ENCODE data around the gene METTL26.

Gene METTL26

GRCh38 chr16:646679-647172 is 10.6 kb upstream of the METTL26 start:
- H3K27me3 ChIP-seq (ENCODE audit: insufficient read depth, low read length), result no peaks in the 10 kb centered on the region
- no peaks in the 10 kb centered on the region for H3K9me3 ChIP-seq (ENCODE audit: low read length)
- H3K36me3 ChIP-seq (ENCODE audit: insufficient read depth, low read length), result peaks cover 3% of the 10 kb centered on the region
- H2AFZ ChIP-seq (ENCODE audit: low read depth, low read length), result no peak overlapping the region
- H3K4me3 ChIP-seq (ENCODE audit: low read length), result no peak overlapping the region
- peaks cover 25% of the 10 kb centered on the region for H3K4me1 ChIP-seq (ENCODE audit: insufficient read depth, low read length)

GRCh38 chr16:645852-646678 is 10.0 kb upstream of the METTL26 start:
- Histone ChIP-seq H3K27me3 (ENCODE audit: insufficient read depth, low read length) (no peaks in the 10 kb centered on the region), H3K9me3 (ENCODE audit: low read length) (no peaks in the 10 kb centered on the region), H3K4me1 (ENCODE audit: insufficient read depth, low read length) (peaks cover 27% of the 10 kb centered on the region), H2AFZ (ENCODE audit: low read depth, low read length) (no peak overlapping the region), H3K4me3 (ENCODE audit: low read length) (no peak overlapping the region), H3K36me3 (ENCODE audit: insufficient read depth, low read length) (no peaks in the 10 kb centered on the region)

- no peaks in the 10 kb centered on the region for H3K9me3 ChIP-seq (ENCODE audit: low read length)
- H3K4me1 ChIP-seq (ENCODE audit: insufficient read depth, low read length), result peaks cover 21% of the 10 kb centered on the region
- no peak overlapping the region for H3K4me3 ChIP-seq (ENCODE audit: low read length)
- no peaks in the 10 kb centered on the region for H3K36me3 ChIP-seq (ENCODE audit: insufficient read depth, low read length)
- no peak overlapping the region for H2AFZ ChIP-seq (ENCODE audit: low read depth, low read length)
- no peaks in the 10 kb centered on the region for H3K27me3 ChIP-seq (ENCODE audit: insufficient read depth, low read length)
These were observed 8.5 kb upstream of the METTL26 start for GRCh38 chr16:644556-644955.

- H2AFZ ChIP-seq (ENCODE audit: low read depth, low read length), result no peak overlapping the region
- H3K4me3 ChIP-seq (ENCODE audit: low read length), result peak overlapping the region; percentile 66
- H3K4me1 ChIP-seq (ENCODE audit: insufficient read depth, low read length), result peaks cover 22% of the 10 kb centered on the region
- H3K9me3 ChIP-seq (ENCODE audit: low read length), result no peaks in the 10 kb centered on the region
- H3K36me3 ChIP-seq (ENCODE audit: insufficient read depth, low read length), result no peaks in the 10 kb centered on the region
- no peaks in the 10 kb centered on the region for H3K27me3 ChIP-seq (ENCODE audit: insufficient read depth, low read length)
These were observed 6.9 kb upstream of the METTL26 start for GRCh38 chr16:643050-643368.

GRCh38 chr16:642189-643049 is 6.3 kb upstream of the METTL26 start:
- Histone ChIP-seq H2AFZ (ENCODE audit: low read depth, low read length) (peak overlapping the region; percentile 62), H3K36me3 (ENCODE audit: insufficient read depth, low read length) (no peaks in the 10 kb centered on the region), H3K4me1 (ENCODE audit: insufficient read depth, low read length) (peaks cover 26% of the 10 kb centered on the region), H3K9me3 (ENCODE audit: low read length) (no peaks in the 10 kb centered on the region), H3K27me3 (ENCODE audit: insufficient read depth, low read length) (no peaks in the 10 kb centered on the region), H3K4me3 (ENCODE audit: low read length) (peak overlapping the region; percentile 66)

- peak within 1 kb of the TSS; percentile 66 for H3K4me3 ChIP-seq (ENCODE audit: low read length)
- H3K36me3 ChIP-seq (ENCODE audit: insufficient read depth, low read length), result no peaks in the 10 kb centered on the region
These were observed 5.5 kb upstream of the METTL26 start, which contains the start of gene MCRIP2 for GRCh38 chr16:641326-642188. Gene MCRIP2 (plus strand): TSS chr16:641828. CDS start chr16:641992, 164 bp downstream.

GRCh38 chr16:640614-641013 is 4.5 kb upstream of the METTL26 start:
- Histone ChIP-seq H3K36me3 (ENCODE audit: insufficient read depth, low read length) (no peaks in the 10 kb centered on the region), H3K9me3 (ENCODE audit: low read length) (no peaks in the 10 kb centered on the region), H3K27me3 (ENCODE audit: insufficient read depth, low read length) (no peaks in the 10 kb centered on the region), H2AFZ (ENCODE audit: low read depth, low read length) (no peak overlapping the region), H3K4me1 (ENCODE audit: insufficient read depth, low read length) (peaks cover 30% of the 10 kb centered on the region), H3K4me3 (ENCODE audit: low read length) (no peak overlapping the region)

More at GRCh38 chr16:641326-642188, 5.5 kb upstream of the METTL26 start, which contains the start of gene MCRIP2:
- Histone ChIP-seq H3K9me3 (ENCODE audit: low read length) (no peaks in the 10 kb centered on the region), H3K27me3 (ENCODE audit: insufficient read depth, low read length) (no peaks in the 10 kb centered on the region), H2AFZ (ENCODE audit: low read depth, low read length) (peak within 1 kb of the TSS; percentile 62), H3K4me1 (ENCODE audit: insufficient read depth, low read length) (peaks cover 29% of the 10 kb centered on the region)

GRCh38 chr16:638836-639235 is 2.7 kb upstream of the METTL26 start:
- Histone ChIP-seq H3K4me3 (ENCODE audit: low read length) (no peak overlapping the region), H3K36me3 (ENCODE audit: insufficient read depth, low read length) (peaks cover 7% of the 10 kb centered on the region), H3K27me3 (ENCODE audit: insufficient read depth, low read length) (no peaks in the 10 kb centered on the region), H3K4me1 (ENCODE audit: insufficient read depth, low read length) (peaks cover 40% of the 10 kb centered on the region), H3K9me3 (ENCODE audit: low read length) (no peaks in the 10 kb centered on the region), H2AFZ (ENCODE audit: low read depth, low read length) (no peak overlapping the region)

- H3K27me3 ChIP-seq (ENCODE audit: insufficient read depth, low read length), result no peaks in the 10 kb centered on the region
- no peak overlapping the region for H3K4me3 ChIP-seq (ENCODE audit: low read length)
- peaks cover 12% of the 10 kb centered on the region for H3K36me3 ChIP-seq (ENCODE audit: insufficient read depth, low read length)
- H2AFZ ChIP-seq (ENCODE audit: low read depth, low read length), result no peak overlapping the region
- H3K4me1 ChIP-seq (ENCODE audit: insufficient read depth, low read length), result peaks cover 40% of the 10 kb centered on the region
- no peaks in the 10 kb centered on the region for H3K9me3 ChIP-seq (ENCODE audit: low read length)
These were observed 2.0 kb upstream of the METTL26 start for GRCh38 chr16:638034-638543.

GRCh38 chr16:637081-638018 is 1.2 kb upstream of the METTL26 start:
- H3K27me3 ChIP-seq (ENCODE audit: insufficient read depth, low read length), result no peaks in the 10 kb centered on the region
- H3K4me1 ChIP-seq (ENCODE audit: insufficient read depth, low read length), result peaks cover 38% of the 10 kb centered on the region
- H3K36me3 ChIP-seq (ENCODE audit: insufficient read depth, low read length), result peaks cover 17% of the 10 kb centered on the region
- H3K4me3 ChIP-seq (ENCODE audit: low read length), result peak overlapping the region; percentile 74
- H2AFZ ChIP-seq (ENCODE audit: low read depth, low read length), result no peak overlapping the region
- no peaks in the 10 kb centered on the region for H3K9me3 ChIP-seq (ENCODE audit: low read length)

GRCh38 chr16:635573-636205 is 416 bp downstream of the METTL26 start:
- Histone ChIP-seq H3K27me3 (ENCODE audit: insufficient read depth, low read length) (no peaks in the 10 kb centered on the region), H2AFZ (ENCODE audit: low read depth, low read length) (peak overlapping the region; percentile 6), H3K4me1 (ENCODE audit: insufficient read depth, low read length) (peaks cover 38% of the 10 kb centered on the region), H3K36me3 (ENCODE audit: insufficient read depth, low read length) (peaks cover 17% of the 10 kb centered on the region), H3K4me3 (ENCODE audit: low read length) (peak overlapping the region; percentile 74), H3K9me3 (ENCODE audit: low read length) (no peaks in the 10 kb centered on the region)
